ENCODE data around the gene SHANK1. TPM values are rescaled to one million over a fixed set of nuclear protein-coding genes. Genes with fewer than 3 reads are reported as not detected.

The SHANK1 gene
- total RNA-seq, 6 experiments from 2014 or later: 0.07 to 0.62 (median 0.25) TPM; not detected in 2

- Histone ChIP-seq H3K4me1 (no peaks in the 10 kb centered on the region), H3K36me3 (no peaks in the 10 kb centered on the region), H3K27ac (no peak overlapping the region), H3K4me3 (no peak overlapping the region), H3K27me3 (no peaks in the 10 kb centered on the region), H3K9me3 (no peaks in the 10 kb centered on the region)
- intact Hi-C loops (cut with DNase I): loop anchor here in 1 of 2 donors (10.0 kb wide), 1 partner anchor 66 kb away; no protein-coding TSS in a partner anchor
- no peak for TF ChIP-seq POLR2A (IDR thresholded peaks at IDR 0.05)
- TF ChIP-seq CTCF (IDR thresholded peaks at IDR 0.05): no peak
- no peak for ATAC-seq
- WGBS (ENCODE audit: insufficient coverage, low coverage, low lambda C conversion rate, missing lambda C conversion rate): 5% methylated on average over 42 of the region's 74 CpGs
- DNase-seq: no peak
Measured at GRCh38 chr19:50718255-50719118, 1.1 kb downstream of the SHANK1 start.

- H3K27ac ChIP-seq: no peak overlapping the region
- no peak for TF ChIP-seq POLR2A (IDR thresholded peaks at IDR 0.05)
- no peak for TF ChIP-seq CTCF (IDR thresholded peaks at IDR 0.05)
- WGBS (ENCODE audit: insufficient coverage, low coverage, low lambda C conversion rate, missing lambda C conversion rate): 18% methylated on average over 6 of the region's 13 CpGs
- intact Hi-C loops (cut with DNase I): loop anchor here in 1 of 2 donors (10.0 kb wide), 1 partner anchor 67 kb away; no protein-coding TSS in a partner anchor
- H3K4me3 ChIP-seq: no peak overlapping the region
- no peaks in the 10 kb centered on the region for H3K4me1 ChIP-seq
- no peaks in the 10 kb centered on the region for H3K27me3 ChIP-seq
- ATAC-seq (no peak), DNase-seq (no peak)
- no peaks in the 10 kb centered on the region for H3K36me3 ChIP-seq
- no peaks in the 10 kb centered on the region for H3K9me3 ChIP-seq
Measured at GRCh38 chr19:50717891-50718254, 1.7 kb downstream of the SHANK1 start.

GRCh38 chr19:50717026-50717723 lies 2.4 kb downstream of the SHANK1 start:
- Histone ChIP-seq H3K9me3 (no peaks in the 10 kb centered on the region), H3K4me3 (no peak overlapping the region), H3K27ac (no peak overlapping the region), H3K36me3 (no peaks in the 10 kb centered on the region), H3K4me1 (no peaks in the 10 kb centered on the region), H3K27me3 (no peaks in the 10 kb centered on the region)
- intact Hi-C loops (cut with DNase I): loop anchor here in 1 of 2 donors (10.0 kb wide), 1 partner anchor 68 kb away; no protein-coding TSS in a partner anchor
- TF ChIP-seq CTCF (IDR thresholded peaks at IDR 0.05) (no peak), POLR2A (IDR thresholded peaks at IDR 0.05) (no peak)
- ATAC-seq: no peak
- no peak for DNase-seq
- WGBS (ENCODE audit: insufficient coverage, low coverage, low lambda C conversion rate, missing lambda C conversion rate): 42% methylated on average over 11 of the region's 23 CpGs

- Histone ChIP-seq H3K27ac (no peak overlapping the region), H3K36me3 (no peaks in the 10 kb centered on the region), H3K4me1 (no peaks in the 10 kb centered on the region), H3K27me3 (no peaks in the 10 kb centered on the region), H3K9me3 (no peaks in the 10 kb centered on the region), H3K4me3 (no peak overlapping the region)
- ATAC-seq (no peak), DNase-seq (no peak)
- 58% methylated on average over 2 of the region's 39 CpGs for WGBS (ENCODE audit: insufficient coverage, low coverage, low lambda C conversion rate, missing lambda C conversion rate)
- intact Hi-C loops (cut with DNase I): loop anchor here in 1 of 2 donors (10.0 kb wide), 1 partner anchor 68 kb away; no protein-coding TSS in a partner anchor
- no peak for TF ChIP-seq POLR2A (IDR thresholded peaks at IDR 0.05)
- no peak for TF ChIP-seq CTCF (IDR thresholded peaks at IDR 0.05)
Measured at GRCh38 chr19:50716178-50717025, 3.2 kb downstream of the SHANK1 start.
